A204.1 (cell line): ENCODE data around the gene NACA.
"Not testable (repeated sequence)": the region's sequence is repeated elsewhere in the genome, so short reads cannot be mapped to it uniquely, and the experiment has no call there.

Experiments used
- FAIRE-seq: peaks from 2 replicates; lab custom pipeline; 2012; peaks lifted over from hg19 to GRCh38; lab: Jason Lieb, UNC

Gene NACA

DNA sequence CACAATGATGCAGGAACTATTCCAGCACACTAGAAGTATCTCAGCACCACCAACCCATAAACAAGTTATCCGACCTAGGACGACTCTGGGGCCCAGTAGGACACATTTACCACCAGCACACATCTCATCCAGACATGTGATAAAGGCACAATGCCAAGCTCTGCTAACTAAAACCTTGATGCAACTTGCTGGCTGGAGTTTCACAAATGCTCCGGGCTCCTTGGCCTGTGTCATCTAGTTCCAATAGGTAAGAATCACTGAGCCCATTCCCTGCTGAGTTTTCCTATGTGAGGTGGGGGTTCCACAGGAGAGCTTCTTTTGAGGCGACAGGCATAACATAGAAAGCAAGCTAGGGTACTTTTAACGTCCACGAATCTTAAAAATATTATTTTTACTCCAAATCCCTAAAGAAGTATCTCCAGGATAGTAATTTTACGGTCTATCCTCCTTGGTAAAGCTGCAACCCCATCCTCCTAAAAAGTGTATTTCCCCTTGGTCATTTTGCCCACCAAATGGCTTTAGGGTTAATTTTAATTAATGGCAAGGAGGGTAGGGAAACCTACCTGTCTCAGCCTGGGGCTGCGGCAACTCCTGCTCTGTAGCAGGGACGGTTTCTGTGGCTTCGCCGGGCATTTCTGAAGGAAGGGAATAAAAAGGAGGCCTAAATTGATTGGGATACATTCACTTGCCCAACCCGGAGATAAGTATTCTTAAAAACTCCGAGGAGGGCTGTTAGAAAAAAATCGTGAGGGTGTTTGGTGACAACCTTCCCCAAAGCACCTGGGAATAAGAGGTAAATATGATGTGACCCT lies 1.0 kb downstream of the NACA start:
- FAIRE-seq: no peak

DNA sequence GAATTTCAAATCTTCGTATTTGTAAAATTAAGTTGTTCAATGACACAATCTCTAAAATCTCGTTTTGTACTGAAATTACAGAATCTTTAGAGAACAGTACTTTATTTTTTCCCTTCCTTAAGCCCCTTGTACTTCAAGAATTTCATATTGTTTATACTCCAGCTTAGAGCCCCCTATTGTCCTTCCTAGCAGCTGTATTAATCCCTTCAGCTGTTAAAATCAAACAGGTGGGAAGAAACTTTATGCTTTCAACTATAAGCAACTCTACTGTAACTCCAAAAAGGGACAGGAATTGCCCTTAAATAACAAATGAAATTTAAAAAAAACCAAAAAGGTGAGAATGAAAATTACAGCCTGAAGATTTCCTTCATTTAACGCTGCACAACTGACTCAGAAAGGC lies 1.7 kb downstream of the NACA start:
- FAIRE-seq: no peak

DNA sequence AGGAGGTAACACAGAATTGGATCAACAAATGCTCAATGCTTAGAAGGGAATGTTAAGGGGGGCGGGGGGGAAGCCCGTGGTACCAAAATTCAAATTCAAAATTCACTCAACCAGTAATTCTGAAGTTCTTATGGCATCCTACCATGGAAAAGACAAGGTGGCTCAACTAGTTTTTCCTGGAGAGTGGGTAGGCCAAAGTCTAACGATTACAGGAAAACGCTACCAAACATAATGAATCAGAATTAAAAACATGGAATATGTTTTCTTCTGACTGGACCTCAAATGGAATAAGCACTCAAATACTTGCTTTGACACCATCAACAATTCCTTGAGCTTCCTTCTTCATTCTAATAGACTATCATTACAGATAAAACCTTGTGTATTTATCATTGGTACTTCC lies 2.3 kb downstream of the NACA start:
- no peak for FAIRE-seq

DNA sequence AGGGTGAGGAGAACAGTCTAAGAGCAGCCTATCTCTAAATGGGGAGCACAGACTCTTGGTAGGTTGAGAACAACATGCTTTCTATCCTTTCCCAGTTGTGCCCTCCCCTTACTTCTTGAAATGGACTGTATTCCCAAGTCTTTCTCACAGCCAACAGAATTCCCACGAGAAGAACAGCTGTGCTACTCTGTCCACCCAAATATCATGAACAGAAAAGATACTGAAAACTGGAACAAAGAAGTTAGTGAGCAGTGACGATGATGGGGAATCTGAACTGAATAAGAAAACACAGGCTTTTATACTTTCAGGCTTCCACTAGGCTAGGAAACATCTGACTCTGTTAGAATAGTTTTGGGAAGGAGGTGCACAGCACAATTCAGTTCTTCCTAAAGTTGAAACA lies 3.4 kb downstream of the NACA start:
- no peak for FAIRE-seq

DNA sequence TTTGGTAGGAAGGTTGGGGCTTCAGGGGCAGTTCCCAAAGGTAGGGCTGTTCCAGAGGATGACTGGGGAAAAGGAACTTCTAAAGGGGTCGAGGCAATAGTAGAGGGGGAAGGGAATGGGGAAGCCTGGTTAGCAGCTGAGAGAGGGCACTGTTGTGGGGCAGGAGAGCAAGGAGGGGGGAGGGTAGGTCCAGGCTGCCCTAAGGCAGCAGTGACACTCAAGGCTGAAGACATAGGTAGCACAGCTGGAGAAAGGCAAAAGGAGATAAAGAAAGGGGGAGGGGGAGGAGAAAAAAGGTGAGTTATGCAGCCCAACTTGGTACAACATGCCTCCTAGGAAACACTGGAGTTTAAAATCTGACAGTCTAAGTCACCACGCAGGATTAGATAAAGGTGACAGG lies 3.9 kb downstream of the NACA start:
- no peak for FAIRE-seq

DNA sequence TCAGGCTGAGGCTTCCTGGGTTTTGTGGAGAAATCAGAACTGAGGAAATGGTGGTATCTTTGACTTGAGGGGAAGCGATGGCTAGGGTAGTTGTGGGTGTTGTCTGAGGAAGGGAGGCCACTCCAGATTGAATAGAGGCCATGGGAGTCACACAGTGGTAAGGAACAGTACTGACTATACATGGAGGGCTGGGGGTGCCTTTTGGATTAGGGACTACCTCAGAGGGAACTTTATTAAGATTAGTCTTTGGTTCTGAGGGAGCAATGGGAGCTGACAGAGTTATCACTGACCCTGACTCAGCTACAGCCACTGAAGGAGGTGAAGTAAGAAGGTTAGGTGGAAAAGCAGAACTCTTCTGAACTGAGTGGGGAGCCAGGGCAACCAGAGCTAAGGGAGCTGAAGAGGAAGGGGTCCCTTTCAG lies 4.4 kb downstream of the NACA start:
- no peak for FAIRE-seq

DNA sequence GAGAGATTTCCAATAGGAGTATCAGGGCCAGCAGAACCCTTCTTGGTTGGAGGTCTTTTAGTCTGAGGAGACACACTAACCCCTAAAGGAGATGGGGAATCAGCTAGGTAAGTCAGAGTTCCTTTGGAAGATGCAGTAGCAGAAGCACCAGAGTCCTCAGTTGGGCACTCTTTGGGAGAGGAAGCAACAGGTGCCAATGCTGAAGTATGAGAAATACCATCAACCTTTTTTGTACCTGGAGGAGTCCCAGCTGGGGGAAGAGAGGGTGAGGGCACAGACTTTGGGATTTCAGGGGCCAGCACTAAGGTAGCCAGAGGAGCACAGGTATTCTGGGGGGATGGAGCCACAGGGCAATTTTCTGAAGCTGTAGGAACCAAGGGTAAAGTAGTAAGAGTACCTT lies 6.0 kb downstream of the NACA start:
- FAIRE-seq: no peak

DNA sequence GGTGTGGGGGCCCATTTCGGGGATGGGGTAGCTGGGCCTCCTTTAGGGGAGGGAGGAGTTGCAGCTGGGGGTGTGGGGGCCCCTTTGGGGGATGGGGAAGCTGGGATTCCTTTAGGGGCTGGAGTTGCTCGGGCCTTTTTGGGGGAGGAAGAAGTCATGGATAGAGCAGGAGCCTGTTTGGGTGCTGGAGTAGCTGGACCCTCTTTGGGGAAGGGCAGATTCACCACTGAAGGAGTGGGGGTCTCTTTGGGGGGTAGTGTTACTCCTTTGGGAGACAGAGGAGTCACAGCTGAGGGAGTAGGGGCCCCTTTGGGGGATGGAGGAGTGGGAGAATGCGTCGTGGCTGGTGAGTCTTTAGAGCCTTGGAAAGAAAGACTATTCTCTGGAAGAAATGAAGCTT lies 6.5 kb downstream of the NACA start:
- no peak for FAIRE-seq

DNA sequence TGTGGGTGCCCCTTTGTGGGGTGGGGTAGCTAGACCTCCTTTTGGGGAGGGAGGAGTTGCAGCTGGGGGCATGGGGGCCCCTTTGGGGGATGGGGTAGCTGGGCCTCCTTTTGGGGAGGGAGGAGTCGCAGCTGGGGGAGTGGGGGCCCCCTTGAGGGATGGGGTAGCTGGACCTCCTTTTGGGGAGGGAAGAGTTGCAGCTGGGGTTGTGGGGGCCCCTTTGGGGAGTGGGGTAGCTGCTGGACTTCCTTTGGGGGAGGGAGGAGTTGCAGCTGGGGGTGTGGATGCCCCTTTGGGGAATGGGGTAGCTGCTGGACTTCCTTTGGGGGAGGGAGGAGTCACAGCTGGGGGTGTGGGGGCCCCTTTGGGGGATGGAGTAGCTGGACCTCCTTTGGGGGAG lies 7.0 kb downstream of the NACA start:
- FAIRE-seq: no peak

DNA sequence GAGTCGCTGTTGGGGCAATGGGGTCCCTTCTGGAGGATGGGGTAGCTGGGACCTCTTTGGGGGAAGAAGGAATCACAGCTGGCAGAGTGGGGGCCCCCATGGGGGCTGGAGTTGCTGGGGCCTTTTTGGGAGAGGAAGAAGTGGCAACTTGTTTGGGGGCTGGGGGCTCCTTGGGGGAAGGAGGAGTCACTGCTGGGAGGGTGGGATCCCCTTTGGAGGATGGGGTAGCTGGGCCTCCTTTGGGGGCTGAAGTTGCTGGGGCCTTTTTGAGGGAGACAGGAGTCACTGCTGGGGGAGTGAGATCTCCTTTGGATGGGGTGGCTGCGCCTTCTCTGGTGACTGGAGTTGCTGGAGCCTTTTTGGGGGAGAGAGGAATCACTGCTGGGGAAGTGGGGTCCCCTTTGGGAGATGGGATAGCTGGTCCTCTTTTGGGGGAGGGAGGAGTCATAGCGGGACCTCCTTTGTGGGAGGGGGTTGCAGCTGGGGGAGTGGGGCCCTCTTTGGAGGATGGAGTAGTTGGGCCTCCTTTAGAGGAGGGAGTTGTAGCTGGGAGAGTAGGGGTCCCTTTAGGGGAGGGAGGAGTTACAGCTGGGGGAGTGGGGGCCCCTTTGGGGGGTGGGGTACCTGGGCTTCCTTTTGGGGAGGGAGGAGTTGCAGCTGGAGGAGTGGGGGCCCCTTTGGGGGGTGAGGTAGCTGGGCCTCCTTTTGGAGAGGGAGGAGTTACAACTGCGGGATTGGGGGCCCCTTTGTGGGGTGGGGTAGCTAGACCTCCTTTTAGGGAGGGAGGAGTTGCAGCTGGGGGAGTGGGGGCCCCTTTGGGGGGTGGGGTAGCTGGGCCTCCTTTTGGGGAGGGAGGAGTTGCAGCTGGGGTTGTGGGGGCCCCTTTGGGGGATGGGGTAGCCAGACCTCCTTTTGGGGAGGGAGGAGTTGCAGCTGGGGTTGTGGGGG lies 7.9 kb downstream of the NACA start:
- no peak for FAIRE-seq

DNA sequence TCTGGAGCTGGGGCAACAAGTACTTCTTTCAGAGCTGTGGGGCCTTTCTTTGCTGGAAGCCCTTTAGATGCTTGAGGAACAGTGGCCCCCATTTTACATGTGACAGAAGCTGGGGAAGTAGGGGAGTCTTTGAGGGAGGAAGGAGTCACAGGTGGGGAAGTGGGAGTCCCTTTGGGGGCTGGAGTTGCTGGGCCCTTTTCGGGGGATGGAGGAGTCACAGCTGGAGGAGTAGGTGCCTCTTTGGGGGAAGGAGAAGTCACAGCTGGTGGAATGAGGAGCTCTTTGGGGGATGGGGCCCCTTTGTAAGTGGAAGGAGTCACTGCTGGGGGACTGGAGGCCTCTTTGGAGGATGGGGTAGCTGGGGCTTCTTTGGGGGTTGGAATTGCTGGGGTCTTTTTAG lies 8.6 kb downstream of the NACA start:
- no peak for FAIRE-seq

DNA sequence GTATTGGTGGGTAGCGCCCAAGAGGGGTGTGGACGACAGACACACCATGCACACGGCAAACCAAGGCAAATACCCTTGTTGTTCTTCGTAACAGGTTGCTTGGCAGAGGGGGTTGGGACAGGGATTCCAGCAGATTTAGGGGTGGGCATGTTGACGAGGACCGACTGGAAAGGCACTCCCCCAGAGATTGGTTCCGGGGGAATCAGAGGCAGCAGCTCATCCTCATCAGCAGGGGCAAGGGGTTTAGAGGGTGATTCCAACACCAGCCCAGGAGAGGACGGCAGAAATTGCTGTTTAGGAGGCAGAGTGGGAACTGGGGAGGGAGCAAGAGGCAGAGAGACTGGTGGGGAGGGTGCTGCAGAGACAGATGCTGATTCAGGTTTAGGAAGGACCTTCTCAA lies 9.3 kb downstream of the NACA start:
- no peak for FAIRE-seq

DNA sequence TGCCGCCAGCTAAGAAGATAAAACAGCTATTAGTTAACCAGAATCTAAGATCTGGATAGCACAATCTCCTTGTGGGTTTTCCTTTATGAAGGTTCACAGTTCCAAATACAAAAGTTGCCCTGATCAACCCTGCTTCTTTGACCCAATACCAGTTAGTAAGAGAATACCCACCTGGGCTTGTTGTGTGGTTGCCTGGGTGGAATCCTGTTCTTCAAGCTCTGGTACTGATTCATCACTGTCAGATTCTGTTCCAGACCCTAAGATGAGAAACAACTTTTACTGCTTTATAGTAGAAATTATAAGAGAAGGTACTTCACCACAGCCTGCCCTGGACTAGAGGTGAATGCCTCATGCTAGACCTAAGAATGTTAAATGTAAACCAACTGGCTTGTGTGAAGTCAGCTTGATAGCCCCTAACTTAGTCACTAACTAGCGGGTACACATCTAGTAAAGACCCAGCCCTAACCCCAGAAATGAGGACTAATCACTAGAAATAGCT lies 10.6 kb downstream of the NACA start:
- FAIRE-seq: no peak

DNA sequence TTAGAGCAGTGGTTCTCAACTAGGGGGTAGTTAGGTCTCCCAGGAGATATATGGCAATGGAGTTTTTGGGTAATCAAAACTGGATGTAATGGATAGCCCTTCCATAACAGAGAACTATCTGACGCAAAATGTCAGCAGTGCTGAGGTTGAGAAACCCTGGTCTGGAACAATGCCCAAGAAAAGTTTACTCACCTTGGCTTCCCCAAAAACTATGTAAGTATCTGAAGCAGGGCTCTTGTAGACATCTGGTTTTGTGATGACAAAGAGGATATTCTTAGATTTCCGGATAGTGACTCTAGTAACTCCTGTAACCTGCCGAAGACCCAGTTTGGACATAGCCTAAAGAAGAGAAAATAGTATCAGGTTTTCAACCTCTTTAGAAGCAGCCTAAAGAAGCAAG lies 11.8 kb downstream of the NACA start:
- no peak for FAIRE-seq

DNA sequence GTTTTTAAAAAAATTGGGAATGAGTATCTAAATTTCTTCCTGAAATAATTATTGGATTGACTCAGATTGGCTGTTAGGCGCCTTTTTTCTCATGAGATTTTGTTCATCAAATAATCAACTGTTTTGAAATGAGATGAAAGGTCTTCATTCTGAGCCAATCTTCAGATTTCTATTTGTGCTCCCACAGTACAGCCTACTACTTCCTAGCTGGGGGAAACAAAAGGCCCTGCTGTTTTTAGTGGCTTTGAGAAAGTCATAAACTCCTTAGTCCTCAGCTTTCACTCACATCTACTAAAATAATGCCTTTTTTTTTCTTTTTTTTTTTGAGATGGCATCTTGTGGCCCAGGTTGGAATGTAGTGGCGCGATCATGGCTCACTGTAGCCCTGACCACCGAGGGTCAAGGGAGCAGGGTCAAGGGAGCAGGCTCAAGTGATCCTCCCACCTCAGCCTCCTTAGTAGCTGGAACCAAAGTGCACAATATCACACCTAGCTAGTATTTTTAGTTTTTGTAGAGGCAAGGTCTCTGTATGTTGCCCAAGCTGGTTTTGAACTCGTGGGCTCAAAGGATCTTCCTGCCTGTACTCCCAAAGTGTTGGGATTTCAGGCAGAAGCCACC lies 15.2 kb downstream of the NACA start:
- no peak for FAIRE-seq

DNA sequence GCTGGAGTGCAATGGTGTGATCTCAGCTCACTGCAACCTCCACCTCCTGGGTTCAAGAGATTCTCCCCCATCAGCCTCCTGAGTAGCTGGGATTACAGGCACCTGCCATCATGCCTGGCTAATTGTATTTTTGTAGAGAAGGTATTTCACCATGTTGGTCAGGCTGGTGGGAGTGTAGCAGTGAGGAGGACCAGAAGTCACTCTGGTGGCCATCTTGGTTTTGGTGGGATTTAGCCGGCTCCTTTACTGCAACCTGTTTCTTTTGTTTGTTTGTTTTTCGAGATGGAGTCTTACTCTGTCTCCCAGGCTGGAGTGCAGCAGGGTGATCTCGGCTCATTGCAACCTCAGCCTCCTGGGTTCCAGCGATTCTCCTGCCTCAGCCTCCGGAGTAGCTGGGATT lies 20.6 kb downstream of the NACA start:
- not testable (repeated sequence) for FAIRE-seq

DNA sequence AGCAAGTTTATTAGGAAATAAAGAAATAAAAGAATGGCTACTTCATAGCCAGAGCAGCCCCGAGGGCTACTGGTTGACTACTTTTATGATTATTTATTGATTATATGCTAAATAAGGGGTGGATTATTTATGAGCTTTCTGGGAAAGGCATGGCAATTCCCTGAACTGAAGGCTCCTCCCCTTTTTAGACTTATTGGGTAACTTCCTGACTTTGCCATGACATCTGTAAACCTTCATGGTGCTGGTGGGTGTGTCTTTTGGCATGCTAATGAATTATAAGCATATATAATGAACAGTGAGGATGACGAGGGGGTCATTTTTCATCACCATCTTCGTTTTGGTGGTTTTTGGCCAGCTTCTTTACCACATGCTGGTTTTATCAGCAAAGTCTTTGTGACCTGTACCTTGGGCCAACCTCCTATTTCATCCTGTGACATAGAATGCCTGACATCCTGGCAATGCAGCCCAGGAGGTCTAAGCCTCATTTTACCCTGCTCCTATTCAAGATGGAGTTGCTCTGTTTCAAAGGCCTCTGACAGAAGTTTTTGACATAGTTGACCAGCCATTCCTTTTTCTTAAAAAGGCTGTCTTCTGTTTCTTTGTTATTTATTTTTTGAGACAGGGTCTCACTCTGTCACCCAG lies 26.0 kb downstream of the NACA start:
- FAIRE-seq: no peak

DNA sequence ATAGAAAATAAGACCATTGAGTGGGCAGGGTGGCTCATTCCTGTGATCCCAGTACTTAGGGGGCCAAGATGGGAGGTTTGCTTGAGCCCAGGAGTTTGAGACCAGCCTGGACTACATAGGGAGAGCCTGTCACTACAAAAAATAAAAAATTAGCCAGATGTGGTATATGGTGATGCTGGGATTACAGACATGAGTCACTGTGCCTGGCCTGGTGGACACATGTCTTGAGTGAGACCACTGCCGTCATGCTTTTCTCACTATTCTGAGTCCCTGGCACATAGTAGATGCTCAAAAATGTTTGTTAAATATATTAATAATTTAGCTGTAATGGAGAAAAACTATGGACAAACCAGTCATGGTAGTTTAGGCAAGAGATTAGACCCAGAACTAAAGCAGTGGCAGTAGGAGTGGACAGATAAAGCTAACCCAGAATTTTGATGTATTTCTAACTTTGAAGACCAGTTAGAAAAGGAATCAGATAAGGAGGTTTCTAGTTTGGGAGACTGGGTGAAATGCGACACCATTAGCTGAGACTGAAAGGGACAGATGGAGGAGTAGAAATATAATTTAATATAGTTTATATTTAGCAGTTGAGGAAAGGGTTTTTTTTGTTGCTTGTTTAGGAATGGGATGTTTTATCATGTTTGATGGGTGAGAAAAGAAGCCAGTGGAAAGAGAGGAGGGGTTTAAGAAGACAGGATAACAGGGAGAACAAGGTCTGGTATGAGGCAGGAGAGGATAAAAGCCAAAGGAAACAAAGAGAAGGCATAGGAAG lies 29.6 kb downstream of the NACA start:
- FAIRE-seq: no peak

DNA sequence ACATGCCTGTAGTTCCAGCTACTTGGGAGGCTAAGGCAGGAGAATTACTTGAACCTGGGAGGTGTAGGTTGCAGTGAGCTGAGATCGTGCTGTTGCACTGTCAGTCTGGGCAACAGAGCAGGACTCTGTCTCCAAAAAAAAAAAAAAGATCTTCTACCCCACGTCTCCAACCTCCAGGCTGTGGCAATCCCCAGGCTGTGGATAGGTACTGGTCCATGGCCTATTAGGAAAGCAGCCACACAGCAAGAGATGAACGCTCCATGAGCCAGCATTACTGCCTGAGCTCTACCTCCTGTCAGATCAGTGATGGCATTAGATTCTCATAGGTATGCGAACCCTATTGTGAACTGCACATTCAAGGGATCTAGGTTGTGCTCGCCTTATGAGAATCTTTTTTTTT lies 30.9 kb downstream of the NACA start:
- no peak for FAIRE-seq

DNA sequence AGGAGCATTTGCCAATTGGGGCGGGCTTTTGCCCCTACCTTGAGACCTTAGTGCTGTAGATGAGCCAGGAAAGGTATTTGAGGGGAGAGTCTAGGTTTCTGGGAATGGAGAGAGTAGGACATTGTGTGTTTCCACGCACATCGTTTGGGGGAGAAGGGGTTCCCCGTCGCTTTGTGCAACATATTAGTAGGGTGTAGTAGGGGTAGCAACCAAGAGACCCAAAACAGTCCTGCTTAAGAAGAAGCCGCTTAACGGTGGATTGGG lies 36.3 kb downstream of the NACA start:
- no peak for FAIRE-seq

DNA sequence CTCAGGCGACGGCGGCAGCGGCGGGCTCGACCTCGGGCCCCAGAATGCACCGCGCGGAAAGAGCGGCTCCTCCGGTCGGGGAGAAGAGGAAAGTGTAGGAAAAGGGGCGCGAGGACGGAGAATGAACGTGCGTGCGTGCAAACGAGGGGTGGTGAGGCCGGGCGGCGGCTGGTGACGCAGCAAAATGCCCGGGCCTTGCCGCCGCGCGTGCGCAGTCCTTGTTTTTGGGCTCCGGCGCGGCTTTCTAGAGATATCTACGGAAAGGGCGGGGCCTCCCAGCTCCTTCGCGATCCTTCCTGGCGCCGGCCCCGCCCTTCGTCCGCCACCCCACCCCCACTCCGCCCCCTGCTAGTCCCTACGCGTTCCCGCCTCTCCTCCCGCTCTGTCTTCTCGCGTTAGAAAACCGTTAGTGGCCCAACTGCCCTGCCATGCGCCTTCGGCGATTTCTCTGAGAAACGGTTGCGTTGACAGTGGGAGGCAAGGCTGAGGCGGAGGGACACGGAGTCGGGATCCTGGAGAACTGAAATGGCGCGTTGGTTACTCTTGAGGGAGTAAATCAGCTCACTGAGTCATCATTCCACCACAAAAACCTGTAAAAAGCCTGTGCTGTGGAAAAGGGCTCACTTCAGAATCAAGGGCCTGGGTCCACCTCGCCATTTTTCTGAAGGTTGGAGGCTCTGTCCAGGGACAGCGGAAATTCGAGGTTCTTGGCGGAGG lies 36.8 kb downstream of the NACA start, which contains the start of gene PTGES3:
Gene PTGES3, minus strand, starts transcription at position 156 of the 717 bp plus-strand sequence. CDS start 285 bp downstream, outside the sequence.
- peak; percentile 81 for FAIRE-seq
